IMR-90 (cell line): ENCODE results near the gene ANKFN1. TPM values are rescaled to one million over a fixed set of nuclear protein-coding genes. Genes with fewer than 3 reads are reported as not detected.

Experiments used
- ATAC-seq: fragments of 200-7000 bp; cut with Tn5 transposase; 2 replicates; pipeline ENCODE4 v1.9.1; 2020; ENCODE audit warnings: low read depth, mild to moderate bottlenecking, moderate library complexity
- BruUV-seq: library from RNA; stranded (reverse); fragments of 400-500 nt; replicated peaks from 2 replicates; lab custom pipeline; 2021; lab: Mats Ljungman, UMichigan
- CTCF ChIA-PET: fragments of 300-600 bp; formaldehyde crosslinking; extraction: SDS; loops from one replicate; lab custom pipeline; 2021; ENCODE audit warnings: antibody characterized with exemption; lab: Yijun Ruan, JAX
- POLR2A ChIA-PET: fragments of 300-600 bp; sonication (Branson Sonifier 250); formaldehyde crosslinking; loops from one replicate; lab custom pipeline; 2022; ENCODE audit warnings: antibody characterized with exemption; ENCODE audit not compliant: unreplicated experiment; lab: Charles Lee
- DNase-seq: peaks from one replicate; pipeline ENCODE4 v3.0.0; 2013
- H2AFZ ChIP-seq: replicated peaks from 2 replicates; pipeline ENCODE3; 2013; ENCODE audit warnings: low read length, mild to moderate bottlenecking; ENCODE audit not compliant: poor library complexity
- H2AK5ac ChIP-seq: 2 replicates; pipeline ENCODE4 v1.6.1; 2013; ENCODE audit warnings: low read depth, low read length, inconsistent platforms
- H2AK9ac ChIP-seq: replicated peaks from 2 replicates; pipeline ENCODE3; 2013; ENCODE audit warnings: mild to moderate bottlenecking, low read depth, low read length, moderate library complexity; ENCODE audit not compliant: poor library complexity
- H2BK120ac ChIP-seq: 2 replicates; pipeline ENCODE4 v1.6.1; 2013; ENCODE audit warnings: low read depth, low read length, inconsistent platforms
- H2BK15ac ChIP-seq: 3 replicates; pipeline ENCODE4 v1.6.1; 2013; ENCODE audit warnings: low read depth, low read length, inconsistent platforms
- H2BK20ac ChIP-seq: 2 replicates; pipeline ENCODE4 v1.6.1; 2013; ENCODE audit warnings: low read depth, mild to moderate bottlenecking, inconsistent platforms, low read length, moderate library complexity
- H2BK5ac ChIP-seq: 2 replicates; pipeline ENCODE4 v1.6.1; 2013; ENCODE audit warnings: mild to moderate bottlenecking, low read depth, low read length, inconsistent platforms; ENCODE audit not compliant: poor library complexity, severe bottlenecking
- H3K14ac ChIP-seq: replicated peaks from 2 replicates; pipeline ENCODE4 v1.6.1; 2013; ENCODE audit warnings: low read depth, low read length, inconsistent platforms
- H3K18ac ChIP-seq: 2 replicates; pipeline ENCODE4 v1.6.1; 2013; ENCODE audit warnings: low read depth, low read length, control low read depth
- H3K23ac ChIP-seq: 2 replicates; pipeline ENCODE4 v1.6.1; 2013; ENCODE audit warnings: low read depth, low read length, inconsistent platforms
- H3K27ac ChIP-seq: 2 replicates; pipeline ENCODE4 v1.5.1; 2013; ENCODE audit warnings: mild to moderate bottlenecking, control low read depth, low read length; ENCODE audit not compliant: insufficient read depth
- H3K27me3 ChIP-seq: 2 replicates; pipeline ENCODE4 v1.6.1; 2013; ENCODE audit warnings: low read length; ENCODE audit not compliant: control insufficient read depth, insufficient read depth
- H3K36me3 ChIP-seq: 2 replicates; pipeline ENCODE4 v1.6.1; 2013; ENCODE audit warnings: low read length, mixed read lengths; ENCODE audit not compliant: control insufficient read depth, insufficient read depth
- H3K4ac ChIP-seq: 2 replicates; pipeline ENCODE4 v1.6.1; 2013; ENCODE audit warnings: low read depth, low read length, inconsistent platforms
- H3K4me1 ChIP-seq: 2 replicates; pipeline ENCODE4 v1.6.1; 2013; ENCODE audit warnings: low read length, mixed read lengths; ENCODE audit not compliant: control insufficient read depth, insufficient read depth
- H3K4me2 ChIP-seq: 2 replicates; pipeline ENCODE4 v1.6.1; 2013; ENCODE audit warnings: low read depth, mild to moderate bottlenecking, control low read depth, low read length, moderate library complexity
- H3K4me3 ChIP-seq: 2 replicates; pipeline ENCODE4 v1.5.1; 2013; ENCODE audit warnings: low read depth, mild to moderate bottlenecking, control low read depth, low read length, moderate library complexity; ENCODE audit not compliant: insufficient read depth
- H3K56ac ChIP-seq: 2 replicates; pipeline ENCODE4 v1.6.1; 2013; ENCODE audit warnings: low read length, inconsistent platforms; ENCODE audit not compliant: insufficient read depth; ENCODE audit errors: extremely low read depth
- H3K79me1 ChIP-seq, 2 experiments: 2 replicates each; pipeline ENCODE4 v1.6.1; 2013; ENCODE audit warnings: low read length in 2 of 2, inconsistent platforms in 1 of 2, low read depth in 1 of 2
- H3K9ac ChIP-seq: 2 replicates; pipeline ENCODE4 v1.6.1; 2013; ENCODE audit warnings: low read depth, low read length, control low read depth
- H3K9me1 ChIP-seq: 2 replicates; pipeline ENCODE4 v1.6.1; 2013; ENCODE audit warnings: low read length, inconsistent platforms; ENCODE audit not compliant: insufficient read depth
- H3K9me3 ChIP-seq: 2 replicates; pipeline ENCODE4 v1.6.1; 2013; ENCODE audit warnings: low read length; ENCODE audit not compliant: control insufficient read depth, insufficient read depth
- H4K20me1 ChIP-seq: 2 replicates; pipeline ENCODE4 v1.6.1; 2013; ENCODE audit warnings: low read length, inconsistent platforms; ENCODE audit not compliant: insufficient read depth
- H4K5ac ChIP-seq: 2 replicates; pipeline ENCODE4 v1.6.1; 2013; ENCODE audit warnings: mild to moderate bottlenecking, low read depth, low read length, control low read depth
- H4K8ac ChIP-seq, 2 experiments: 2 replicates each; pipeline ENCODE4 v1.6.1; 2013; ENCODE audit warnings: low read depth in 2 of 2, low read length in 2 of 2, control low read depth in 1 of 2, inconsistent platforms in 1 of 2
- H4K91ac ChIP-seq: 2 replicates; pipeline ENCODE4 v1.6.1; 2013; ENCODE audit warnings: low read depth, low read length, inconsistent platforms; ENCODE audit not compliant: insufficient read depth
- BHLHE40 ChIP-seq: fragments of 150-350 bp; IDR thresholded peaks from 2 replicates; pipeline ENCODE4 v1.6.1; 2016; ENCODE audit warnings: mild to moderate bottlenecking, low read depth, low read length
- CHD1 ChIP-seq: IDR thresholded peaks from 2 replicates; pipeline ENCODE4 v1.6.1; 2012; ENCODE audit warnings: low read depth, low read length, improper control_type of control experiment
- MAFK ChIP-seq: IDR thresholded peaks from 2 replicates; pipeline ENCODE4 v1.6.1; 2012; ENCODE audit warnings: low read depth, low read length, improper control_type of control experiment
- NFE2L2 ChIP-seq: fragments of 150-350 bp; IDR thresholded peaks from 2 replicates; pipeline ENCODE4 v1.6.1; 2016; ENCODE audit warnings: low read depth, mild to moderate bottlenecking, low read length
- RAD21 ChIP-seq: IDR thresholded peaks from 2 replicates; pipeline ENCODE4 v1.6.1; 2012; ENCODE audit warnings: low read length, improper control_type of control experiment
- RCOR1 ChIP-seq: IDR thresholded peaks from 2 replicates; pipeline ENCODE4 v1.6.1; 2012; ENCODE audit warnings: mild to moderate bottlenecking, low read length, improper control_type of control experiment; ENCODE audit not compliant: insufficient replicate concordance
- WGBS, 2 experiments: methylation state at CpG; one replicate each; pipeline versions ENCODE4 v1.1.5 to v1.1.7; 2013; ENCODE audit warnings: missing lambda C conversion rate in 2 of 2; ENCODE audit not compliant: insufficient read length in 1 of 2; ENCODE audit errors: extremely low coverage in 2 of 2; 5-methylcytosine and 5-hydroxymethylcytosine counted together
- dilution Hi-C: fragments of 300-500 bp; cut with HindIII; formaldehyde crosslinking; loops from one replicate; pipeline ENCODE4 v1.14.3; 2018; ENCODE audit warnings: low sequenced_read_pairs; ENCODE audit not compliant: unreplicated experiment
- in situ Hi-C: fragments of 300-500 bp; cut with MboI; formaldehyde crosslinking; loops from 3 replicates; pipeline ENCODE4 v1.14.3; 2019; ENCODE audit warnings: low sequenced_read_pairs, inconsistent platforms, mixed read lengths
- intact Hi-C: fragments of 100-400 bp; cut with micrococcal nuclease; formaldehyde crosslinking; loops from 2 replicates; pipeline ENCODE4 v1.10.0; 2022
- polyA plus RNA-seq, 3 experiments: library from polyadenylated mRNA; depleted of rRNA; stranded (reverse); fragments of >200 nt; gene quantifications; 2 replicates each; pipeline ENCODE4 v1.2.3, GENCODE V29; 2012; ENCODE audit warnings: low replicate concordance in 1 of 3
- total RNA-seq: library from RNA; depleted of rRNA; stranded (reverse); fragments of >200 nt; gene quantifications from 2 replicates; pipeline ENCODE4 v1.2.3, GENCODE V29; 2012
- TF ChIP-seq, protein P1 (sequence below): conservative IDR thresholded peaks from 2 replicates; pipeline ENCODE4 v1.5.1; 2012; ENCODE audit warnings: mild to moderate bottlenecking, low read depth, low read length, improper control_type of control experiment
- TF ChIP-seq, protein P2 (sequence below): fragments of 150-350 bp; IDR thresholded peaks from 2 replicates; pipeline ENCODE4 v1.6.1; 2017; ENCODE audit warnings: mild to moderate bottlenecking, antibody characterized with exemption, low read length, low read depth

Gene ANKFN1
- total and polyA plus RNA-seq, 2 of the 4 experiments (the other 2 are of a cell fraction): not detected

DNA sequence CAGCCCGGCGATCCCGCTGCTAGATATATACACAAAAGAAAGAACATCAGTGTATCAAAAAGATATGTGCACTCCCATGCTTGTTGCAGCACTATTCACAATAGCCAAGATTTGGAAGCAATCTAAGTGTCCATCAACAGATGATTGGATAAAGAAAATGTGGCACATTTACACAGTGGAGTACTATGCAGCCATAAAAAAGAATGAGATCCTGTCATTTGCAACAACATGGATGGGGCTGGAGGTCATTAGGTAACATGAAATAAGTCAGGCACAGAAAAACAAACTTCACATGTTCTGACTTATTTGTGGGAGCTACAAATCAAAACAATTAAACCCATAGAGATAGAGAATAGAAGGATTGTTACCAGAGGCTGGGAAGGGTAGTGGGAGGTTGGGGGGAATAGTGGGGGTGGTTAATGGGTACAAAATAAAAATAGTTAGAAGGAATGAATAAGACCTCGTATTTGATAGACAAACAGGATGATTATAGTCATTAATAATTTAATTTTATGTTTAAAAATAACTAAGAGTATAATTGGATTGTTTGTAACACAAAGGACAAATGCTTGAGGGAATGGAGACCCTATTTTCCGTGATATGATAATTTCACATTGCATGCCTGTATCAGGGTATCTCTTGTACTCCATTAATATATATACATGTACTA lies 263.5 kb downstream of the ANKFN1 start:
- Histone ChIP-seq H3K18ac (no peak overlapping the region), H2AFZ (no peak overlapping the region), H2AK9ac (no peak overlapping the region), H3K4me1 (no peaks in the 10 kb centered on the region), H3K79me1 (no peaks in the 10 kb centered on the region), H2BK120ac (no peak overlapping the region), H2BK20ac (no peak overlapping the region), H3K9ac (no peak overlapping the region), H2BK5ac (no peak overlapping the region), H3K23ac (no peak overlapping the region), H3K4me3 (no peak overlapping the region), H4K91ac (no peak overlapping the region), H3K4me2 (no peak overlapping the region), H4K20me1 (no peaks in the 10 kb centered on the region), H3K27me3 (no peaks in the 10 kb centered on the region), H4K5ac (no peak overlapping the region), H2AK5ac (no peak overlapping the region), H3K4ac (no peak overlapping the region), H3K56ac (no peak overlapping the region), H3K27ac (no peak overlapping the region), H2BK15ac (no peak overlapping the region), H3K36me3 (no peaks in the 10 kb centered on the region), H3K9me1 (no peaks in the 10 kb centered on the region), H4K8ac (no peak overlapping the region), H3K14ac (no peak overlapping the region), H3K9me3 (no peaks in the 10 kb centered on the region)
- intact Hi-C loops: no loop called here
- WGBS, 2 experiments: no CpG with 5 or more reads among the region's 5 CpGs
- dilution Hi-C loops: no loop called here
- TF ChIP-seq, protein P1, sequence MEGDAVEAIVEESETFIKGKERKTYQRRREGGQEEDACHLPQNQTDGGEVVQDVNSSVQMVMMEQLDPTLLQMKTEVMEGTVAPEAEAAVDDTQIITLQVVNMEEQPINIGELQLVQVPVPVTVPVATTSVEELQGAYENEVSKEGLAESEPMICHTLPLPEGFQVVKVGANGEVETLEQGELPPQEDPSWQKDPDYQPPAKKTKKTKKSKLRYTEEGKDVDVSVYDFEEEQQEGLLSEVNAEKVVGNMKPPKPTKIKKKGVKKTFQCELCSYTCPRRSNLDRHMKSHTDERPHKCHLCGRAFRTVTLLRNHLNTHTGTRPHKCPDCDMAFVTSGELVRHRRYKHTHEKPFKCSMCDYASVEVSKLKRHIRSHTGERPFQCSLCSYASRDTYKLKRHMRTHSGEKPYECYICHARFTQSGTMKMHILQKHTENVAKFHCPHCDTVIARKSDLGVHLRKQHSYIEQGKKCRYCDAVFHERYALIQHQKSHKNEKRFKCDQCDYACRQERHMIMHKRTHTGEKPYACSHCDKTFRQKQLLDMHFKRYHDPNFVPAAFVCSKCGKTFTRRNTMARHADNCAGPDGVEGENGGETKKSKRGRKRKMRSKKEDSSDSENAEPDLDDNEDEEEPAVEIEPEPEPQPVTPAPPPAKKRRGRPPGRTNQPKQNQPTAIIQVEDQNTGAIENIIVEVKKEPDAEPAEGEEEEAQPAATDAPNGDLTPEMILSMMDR: no peak
- TF ChIP-seq CHD1 (no peak), BHLHE40 (no peak), RAD21 (no peak), NFE2L2 (no peak), RCOR1 (no peak), MAFK (no peak)
- TF ChIP-seq, protein P2, sequence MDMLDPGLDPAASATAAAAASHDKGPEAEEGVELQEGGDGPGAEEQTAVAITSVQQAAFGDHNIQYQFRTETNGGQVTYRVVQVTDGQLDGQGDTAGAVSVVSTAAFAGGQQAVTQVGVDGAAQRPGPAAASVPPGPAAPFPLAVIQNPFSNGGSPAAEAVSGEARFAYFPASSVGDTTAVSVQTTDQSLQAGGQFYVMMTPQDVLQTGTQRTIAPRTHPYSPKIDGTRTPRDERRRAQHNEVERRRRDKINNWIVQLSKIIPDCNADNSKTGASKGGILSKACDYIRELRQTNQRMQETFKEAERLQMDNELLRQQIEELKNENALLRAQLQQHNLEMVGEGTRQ: no peak
- ChIA-PET POLR2A (no interaction called here), CTCF (no interaction called here)
- ATAC-seq (no peak), DNase-seq (no peak)
- in situ Hi-C loops: no loop called here
- BruUV-seq: no TSS peak
